ENCODE data around the gene PTGES. TPM values are rescaled to one million over a fixed set of nuclear protein-coding genes. Genes with fewer than 3 reads are reported as not detected.

The PTGES gene
- total and polyA plus RNA-seq, 9 of the 15 experiments (the other 6 are each of a cell fraction or from before 2014, with no cell fraction given), result 0.13 TPM; not detected in 8

DNA sequence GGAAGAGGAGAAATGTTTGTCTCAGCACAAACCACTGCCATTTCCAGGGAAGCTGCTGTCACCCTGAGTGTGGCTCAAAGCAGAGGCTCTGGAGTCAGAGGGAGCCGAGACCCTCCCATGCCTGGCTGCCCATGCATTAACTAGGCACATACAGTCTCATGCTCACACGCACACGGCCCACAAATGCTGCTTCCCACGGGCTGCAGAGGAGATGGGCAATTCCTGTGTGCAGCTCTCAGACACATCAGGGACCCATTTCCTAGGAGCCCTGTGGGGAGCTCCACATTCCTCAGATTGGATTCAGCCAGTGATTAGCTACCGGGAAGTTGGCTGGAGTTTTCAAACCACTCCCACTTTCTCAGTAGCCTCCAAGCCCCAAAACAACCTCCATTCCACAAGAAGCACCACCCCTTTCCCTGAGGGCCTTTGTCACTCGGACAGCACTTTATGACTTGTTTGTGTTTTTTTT lies 9.1 kb upstream of the PTGES start:
- H3K4me3 ChIP-seq, result no peak overlapping the region
- FAIRE-seq, result no peak
- BruUV-seq (replicated peaks), result no TSS peak

More for the DNA sequence above, 9.1 kb upstream of the PTGES start:
- H2AFZ ChIP-seq (ENCODE audit: low read depth, low read length), result no peak overlapping the region
- peak overlapping the region in 1 of 2 experiments; percentile 40; a peak in 2 of 4 replicates for H3K9ac ChIP-seq (ENCODE audit: insufficient read depth in 1 of 2, low read depth in 2 of 2, low read length in 2 of 2)
- DNase-seq (ENCODE audit: extremely low read depth in 1 of 4, low spot score in 3 of 4) (no peak), ATAC-seq (no peak)
- no peaks in the 10 kb centered on the region for H3K27me3 ChIP-seq (ENCODE audit: control insufficient read depth in 2 of 2, insufficient read depth in 2 of 2, low read length in 2 of 2)
- in situ Hi-C loops (cut with MboI) (no loop called here), intact Hi-C loops (cut with micrococcal nuclease) (no loop called here)
- H3K9me1 ChIP-seq (ENCODE audit: control insufficient read depth, insufficient read depth, low read length), result no peaks in the 10 kb centered on the region
- no peak overlapping the region for H3K27ac ChIP-seq (ENCODE audit: extremely low read depth, low read depth, low read length)
- H3K9me3 ChIP-seq (replicated peaks; ENCODE audit: control insufficient read depth, insufficient read depth, low read depth, low read length), result no peaks in the 10 kb centered on the region
- CTCF ChIA-PET (ENCODE audit: low intra/inter-chr PET ratio), result no interaction called here
- no peak overlapping the region; the same call in 1 of the 2 replicates for H3K4me2 ChIP-seq (ENCODE audit: insufficient read depth, low read length)
- no peaks in the 10 kb centered on the region for H3K36me3 ChIP-seq (ENCODE audit: control insufficient read depth, insufficient read depth, low read length)
- TF ChIP-seq DIDO1 (tag; IDR thresholded peaks at IDR 0.05; ENCODE audit: low read depth) (no peak), POLR3A (IDR thresholded peaks at IDR 0.05; ENCODE audit: borderline replicate concordance, extremely low read depth, insufficient read depth, insufficient read length) (peak; percentile 19), ZC3H4 (CRISPR knock-in tag; IDR thresholded peaks at IDR 0.05; ENCODE audit: borderline replicate concordance) (0 out of 2 replicates have a peak, but pooled peaks have one; percentile 42), SMAD2 (IDR thresholded peaks at IDR 0.05; ENCODE audit: low read depth, low read length) (no peak), BRCA1 (IDR thresholded peaks at IDR 0.05) (no peak), BRCA1 (CRISPR knock-in tag; IDR thresholded peaks at IDR 0.05) (0 out of 2 replicates have a peak, but pooled peaks have one; percentile 68), ZNF41 (CRISPR knock-in tag; conservative IDR thresholded peaks at IDR 0.05) (no peak), ETV5 (CRISPR knock-in tag; IDR thresholded peaks at IDR 0.05; ENCODE audit: low read depth) (no peak), SNRNP70 (optimal IDR thresholded peaks at IDR 0.05; ENCODE audit: low read depth, low read length) (no peak), CBX3 (IDR thresholded peaks at IDR 0.05; ENCODE audit: borderline replicate concordance in 1 of 2, low read length in 2 of 2) (no peak), ASH1L (IDR thresholded peaks at IDR 0.05; ENCODE audit: borderline replicate concordance, low read depth, partially characterized antibody) (no peak), TEAD4 (IDR thresholded peaks at IDR 0.05; ENCODE audit: low read length) (no peak), TEAD4 (CRISPR knock-in tag; IDR thresholded peaks at IDR 0.05; ENCODE audit: borderline replicate concordance) (peak; percentile 42; the same call in 1 of the 2 replicates), SP1 (CRISPR knock-in tag; IDR thresholded peaks at IDR 0.05) (peak; percentile 22; the same call in 1 of the 2 replicates), COPS2 (conservative IDR thresholded peaks at IDR 0.05) (no peak)
- TF ChIP-seq, protein P1, sequence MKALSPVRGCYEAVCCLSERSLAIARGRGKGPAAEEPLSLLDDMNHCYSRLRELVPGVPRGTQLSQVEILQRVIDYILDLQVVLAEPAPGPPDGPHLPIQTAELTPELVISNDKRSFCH (CRISPR knock-in tag; IDR thresholded peaks at IDR 0.05), result no peak
- TF ChIP-seq, protein P1 (tag; IDR thresholded peaks at IDR 0.05), result no peak
- WGBS (ENCODE audit: insufficient coverage, low coverage, missing lambda C conversion rate), result 47% methylated on average over 6 of the region's 6 CpGs
- peaks cover 23 to 26% of the 10 kb centered on the region in 2 experiments for H3K4me1 ChIP-seq (replicated peaks in 1 of 2; ENCODE audit: control insufficient read depth in 2 of 2, insufficient read depth in 2 of 2, low read length in 2 of 2)
- H3K79me2 ChIP-seq (ENCODE audit: control insufficient read depth, insufficient read depth, low read length), result no peaks in the 10 kb centered on the region
- 0 out of 2 replicates have a peak, but pooled peaks cover 5% of the 10 kb centered on the region for H4K20me1 ChIP-seq (replicated peaks; ENCODE audit: control insufficient read depth, insufficient read depth, low read length)
- POLR2A ChIA-PET, result interaction anchor here (0.5 to 1.5 kb wide), 5 partner anchors 10 to 25 kb away, joined by 3 to 4 read pairs (median 3); no protein-coding TSS in a partner anchor
